Measurements from ENCODE around the gene CCL13. TPM values are rescaled to one million over a fixed set of nuclear protein-coding genes. Genes with fewer than 3 reads are reported as not detected.
"Not testable (repeated sequence)": the region's sequence is repeated elsewhere in the genome, so short reads cannot be mapped to it uniquely, and the experiment has no call there.

Gene CCL13
- polyA plus RNA-seq, 1 experiment, result 0.16 TPM

DNA sequence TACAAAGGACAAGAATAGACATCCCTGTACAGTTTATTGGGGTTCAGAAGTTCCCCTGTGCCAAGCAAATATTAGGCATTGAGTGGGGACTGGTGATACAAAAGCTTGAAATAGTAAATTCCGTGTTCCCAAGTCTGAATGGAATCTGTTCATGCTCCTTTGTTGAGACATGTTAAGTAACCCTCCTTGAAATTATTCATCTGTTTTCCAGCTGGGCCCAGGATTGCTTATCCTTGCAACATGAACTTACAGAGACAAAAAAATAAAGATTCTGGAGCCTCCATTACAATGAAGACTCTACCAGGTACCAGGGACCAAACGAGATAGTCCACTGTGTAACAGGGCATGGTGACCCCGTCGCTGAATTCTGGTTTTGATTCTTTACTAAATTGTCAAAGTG, 43.1 kb upstream of the CCL13 start:
- no peak overlapping the region for H3K27ac ChIP-seq (ENCODE audit: low read depth, low read length)
- H3K27me3 ChIP-seq (ENCODE audit: control insufficient read depth, insufficient read depth, low read length), result no peaks in the 10 kb centered on the region
- no peaks in the 10 kb centered on the region for H3K9me3 ChIP-seq (ENCODE audit: control insufficient read depth, insufficient read depth, low read length)
- TF ChIP-seq, protein P1, sequence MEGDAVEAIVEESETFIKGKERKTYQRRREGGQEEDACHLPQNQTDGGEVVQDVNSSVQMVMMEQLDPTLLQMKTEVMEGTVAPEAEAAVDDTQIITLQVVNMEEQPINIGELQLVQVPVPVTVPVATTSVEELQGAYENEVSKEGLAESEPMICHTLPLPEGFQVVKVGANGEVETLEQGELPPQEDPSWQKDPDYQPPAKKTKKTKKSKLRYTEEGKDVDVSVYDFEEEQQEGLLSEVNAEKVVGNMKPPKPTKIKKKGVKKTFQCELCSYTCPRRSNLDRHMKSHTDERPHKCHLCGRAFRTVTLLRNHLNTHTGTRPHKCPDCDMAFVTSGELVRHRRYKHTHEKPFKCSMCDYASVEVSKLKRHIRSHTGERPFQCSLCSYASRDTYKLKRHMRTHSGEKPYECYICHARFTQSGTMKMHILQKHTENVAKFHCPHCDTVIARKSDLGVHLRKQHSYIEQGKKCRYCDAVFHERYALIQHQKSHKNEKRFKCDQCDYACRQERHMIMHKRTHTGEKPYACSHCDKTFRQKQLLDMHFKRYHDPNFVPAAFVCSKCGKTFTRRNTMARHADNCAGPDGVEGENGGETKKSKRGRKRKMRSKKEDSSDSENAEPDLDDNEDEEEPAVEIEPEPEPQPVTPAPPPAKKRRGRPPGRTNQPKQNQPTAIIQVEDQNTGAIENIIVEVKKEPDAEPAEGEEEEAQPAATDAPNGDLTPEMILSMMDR (IDR thresholded peaks at IDR 0.05; ENCODE audit: low read depth, low read length), result no peak
- H3K4me3 ChIP-seq (ENCODE audit: low read depth, low read length), result no peak overlapping the region
- CTCF ChIA-PET, result interaction anchor here (1.1 to 14.2 kb wide), 2 partner anchors 47 to 48 kb away, joined by 4 to 192 read pairs; partner anchors contain the start of gene CCL1
- DNase-seq (ENCODE audit: low read depth, low spot score), result no peak
- POLR2A ChIA-PET, result interaction anchor here (1.4 kb wide), 1 partner anchor 11 kb away, joined by 3 read pairs; no protein-coding TSS in a partner anchor

DNA sequence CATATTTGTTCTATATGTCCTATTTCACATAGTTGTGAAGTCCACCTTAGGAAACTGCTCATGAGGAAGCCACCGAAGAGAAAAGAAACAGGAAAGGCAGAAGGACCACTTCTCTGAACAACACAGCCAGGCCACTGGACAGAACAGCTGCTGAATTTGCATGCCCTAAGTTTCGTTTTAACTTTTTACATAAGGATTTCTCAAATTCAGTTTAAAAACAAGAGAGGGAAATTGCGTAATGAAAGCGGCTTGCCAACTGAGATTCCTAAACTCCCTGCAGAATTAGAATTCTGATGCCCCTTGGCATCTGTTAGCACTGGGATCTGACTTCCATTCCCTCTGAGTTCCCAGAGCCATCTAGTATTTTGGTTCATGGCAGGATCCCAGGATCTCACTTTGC, 42.0 kb upstream of the CCL13 start:
- ChIA-PET POLR2A (no interaction called here), CTCF (interaction anchor here (1.1 kb wide), 1 partner anchor 47 kb away, joined by 4 read pairs; no protein-coding TSS in a partner anchor)
- no peak for DNase-seq (ENCODE audit: low read depth, low spot score)

GRCh38 chr17:34318474-34318873, 37.8 kb upstream of the CCL13 start:
- TF ChIP-seq, protein P1 (IDR thresholded peaks at IDR 0.05; ENCODE audit: low read depth, low read length), result 0 out of 2 replicates have a peak, but pooled peaks have one; percentile 3
- CTCF ChIA-PET, result interaction anchor here (1.0 to 5.1 kb wide), 2 partner anchors 12 to 43 kb away, joined by 3 to 32 read pairs; no protein-coding TSS in a partner anchor
- no peaks in the 10 kb centered on the region for H3K9me3 ChIP-seq (ENCODE audit: control insufficient read depth, insufficient read depth, low read length)
- H3K4me3 ChIP-seq (ENCODE audit: low read depth, low read length), result no peak overlapping the region
- H3K27ac ChIP-seq (ENCODE audit: low read depth, low read length), result no peak overlapping the region
- POLR2A ChIA-PET, result no interaction called here
- no peak for DNase-seq (ENCODE audit: low read depth, low spot score)
- no peaks in the 10 kb centered on the region for H3K27me3 ChIP-seq (ENCODE audit: control insufficient read depth, insufficient read depth, low read length)

More for the DNA sequence above, 42.0 kb upstream of the CCL13 start:
- Histone ChIP-seq H3K27me3 (ENCODE audit: control insufficient read depth, insufficient read depth, low read length) (no peaks in the 10 kb centered on the region), H3K27ac (ENCODE audit: low read depth, low read length) (peak overlapping the region; percentile 31), H3K9me3 (ENCODE audit: control insufficient read depth, insufficient read depth, low read length) (no peaks in the 10 kb centered on the region), H3K4me3 (ENCODE audit: low read depth, low read length) (no peak overlapping the region)
- TF ChIP-seq, protein P1 (IDR thresholded peaks at IDR 0.05; ENCODE audit: low read depth, low read length), result no peak

DNA sequence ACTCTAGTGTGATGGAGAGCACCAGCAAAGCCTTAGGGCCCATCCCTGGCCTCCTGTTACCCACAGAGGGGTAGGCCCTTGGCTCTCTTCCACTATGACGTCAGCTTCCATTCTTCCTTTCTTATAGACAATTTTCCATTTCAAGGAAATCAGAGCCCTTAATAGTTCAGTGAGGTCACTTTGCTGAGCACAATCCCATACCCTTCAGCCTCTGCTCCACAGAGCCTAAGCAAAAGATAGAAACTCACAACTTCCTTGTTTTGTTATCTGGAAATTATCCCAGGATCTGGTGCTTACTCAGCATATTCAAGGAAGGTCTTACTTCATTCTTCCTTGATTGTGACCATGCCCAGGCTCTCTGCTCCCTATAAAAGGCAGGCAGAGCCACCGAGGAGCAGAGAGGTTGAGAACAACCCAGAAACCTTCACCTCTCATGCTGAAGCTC, 37.2 kb upstream of the CCL13 start, which contains the start of gene CCL8:
TSS of gene CCL8 (plus strand) at position 397 of the 445 bp plus-strand sequence. CDS start 67 bp downstream, outside the sequence.
- H3K9me3 ChIP-seq (ENCODE audit: control insufficient read depth, insufficient read depth, low read length), result no peaks in the 10 kb centered on the region
- no peak within 1 kb of the TSS for H3K4me3 ChIP-seq (ENCODE audit: low read depth, low read length)
- TF ChIP-seq, protein P1 (IDR thresholded peaks at IDR 0.05; ENCODE audit: low read depth, low read length), result no peak
- no peak for DNase-seq (ENCODE audit: low read depth, low spot score)
- H3K27ac ChIP-seq (ENCODE audit: low read depth, low read length), result no peak within 1 kb of the TSS
- POLR2A ChIA-PET, result no interaction called here
- CTCF ChIA-PET, result interaction anchor here (0.9 to 5.1 kb wide), 4 partner anchors 13 to 119 kb away, joined by 3 to 32 read pairs (median 4); no protein-coding TSS in a partner anchor
- no peaks in the 10 kb centered on the region for H3K27me3 ChIP-seq (ENCODE audit: control insufficient read depth, insufficient read depth, low read length)

GRCh38 chr17:34321964-34322363, 34.3 kb upstream of the CCL13 start:
- Histone ChIP-seq H3K27ac (ENCODE audit: low read depth, low read length) (no peak overlapping the region), H3K4me3 (ENCODE audit: low read depth, low read length) (no peak overlapping the region), H3K27me3 (ENCODE audit: control insufficient read depth, insufficient read depth, low read length) (no peaks in the 10 kb centered on the region), H3K9me3 (ENCODE audit: control insufficient read depth, insufficient read depth, low read length) (no peaks in the 10 kb centered on the region)
- CTCF ChIA-PET, result interaction anchor here (0.7 to 5.5 kb wide), 3 partner anchors 32 to 122 kb away, joined by 3 to 35 read pairs (median 13); partner anchors contain the start of gene CCL1
- TF ChIP-seq, protein P1 (IDR thresholded peaks at IDR 0.05; ENCODE audit: low read depth, low read length), result no peak
- POLR2A ChIA-PET, result no interaction called here
- DNase-seq (ENCODE audit: low read depth, low spot score), result no peak

GRCh38 chr17:34327580-34327979, 28.7 kb upstream of the CCL13 start:
- not testable (repeated sequence) for H3K9me3 ChIP-seq (ENCODE audit: control insufficient read depth, insufficient read depth, low read length); H3K27ac ChIP-seq (ENCODE audit: low read depth, low read length); H3K27me3 ChIP-seq (ENCODE audit: control insufficient read depth, insufficient read depth, low read length); H3K4me3 ChIP-seq (ENCODE audit: low read depth, low read length)
- DNase-seq (ENCODE audit: low read depth, low spot score), result peak; percentile 26
- ChIA-PET CTCF (interaction anchor here (1.0 to 8.6 kb wide), 2 partner anchors 34 to 127 kb away, joined by 5 to 80 read pairs; partner anchors contain the start of gene CCL1), POLR2A (interaction anchor here (0.6 kb wide), 1 partner anchor 72 kb away, joined by 3 read pairs; the partner anchor contains the start of gene CCL2)
